ENCODE results near the gene RAB43. TPM values are rescaled to one million over a fixed set of nuclear protein-coding genes. Genes with fewer than 3 reads are reported as not detected.

Gene RAB43
- polyA plus RNA-seq, 3 donors = 6.0 to 11.8 (median 7.2) TPM

GRCh38 chr3:129050556-129051295 is 70.9 kb downstream of the RAB43 start:
- WGBS, 3 donors = 91 to 93% (median 92%) methylated on average over 12 of the region's 12 CpGs
- no peak overlapping the region for H3K27ac ChIP-seq (ENCODE audit: low read depth, low read length)

- WGBS, 3 donors = 94 to 95% (median 95%) methylated on average over 6 of the region's 6 CpGs
- H3K27ac ChIP-seq (ENCODE audit: low read depth, low read length) = no peak overlapping the region
These were observed 74.1 kb downstream of the RAB43 start for GRCh38 chr3:129047553-129047839.

GRCh38 chr3:129046732-129047552 is 74.7 kb downstream of the RAB43 start:
- 88 to 91% (median 89%) methylated on average over 37 to 46 of the region's 46 CpGs for whole genome bisulfite sequencing, 3 donors
- no peak overlapping the region for H3K27ac ChIP-seq (ENCODE audit: low read depth, low read length)

GRCh38 chr3:129046037-129046731 is 75.4 kb downstream of the RAB43 start:
- H3K27ac ChIP-seq (ENCODE audit: low read depth, low read length) = no peak overlapping the region
- 31 to 40% (median 32%) methylated on average over 59 to 67 of the region's 67 CpGs for WGBS, 3 donors

- no peak overlapping the region for H3K27ac ChIP-seq (ENCODE audit: low read depth, low read length)
- WGBS, 3 donors = 4 to 9% (median 4%) methylated on average over 39 to 43 of the region's 43 CpGs
These were observed 75.9 kb downstream of the RAB43 start for GRCh38 chr3:129045675-129046036.

GRCh38 chr3:129040579-129041300 is 80.9 kb downstream of the RAB43 start:
- 88 to 94% (median 92%) methylated on average over 15 of the region's 15 CpGs for WGBS, 3 donors
- no peak overlapping the region for H3K27ac ChIP-seq (ENCODE audit: low read depth, low read length)

GRCh38 chr3:129040039-129040336 is 81.6 kb downstream of the RAB43 start:
- 67 to 80% (median 75%) methylated on average over 3 of the region's 3 CpGs for WGBS, 3 donors
- H3K27ac ChIP-seq (ENCODE audit: low read depth, low read length) = no peak overlapping the region

- 60 to 70% (median 61%) methylated on average over 14 of the region's 14 CpGs for WGBS, 3 donors
These were observed 82.1 kb downstream of the RAB43 start for GRCh38 chr3:129039271-129040038.

GRCh38 chr3:129038121-129038855 is 83.3 kb downstream of the RAB43 start:
- WGBS, 3 donors = 86 to 87% (median 86%) methylated on average over 10 of the region's 10 CpGs
- no peak overlapping the region for H3K27ac ChIP-seq (ENCODE audit: low read depth, low read length)

More at GRCh38 chr3:129039271-129040038, 82.1 kb downstream of the RAB43 start:
- H3K27ac ChIP-seq (ENCODE audit: low read depth, low read length) = no peak overlapping the region

Other genes starting within 250 kb of the RAB43 start
- gene ACAD9, start 242.2 kb downstream of the RAB43 start, polyA plus RNA-seq = 10 to 100 TPM; 13.5 to 28.3 (median 23.5) TPM
- gene CFAP92, start 127.7 kb downstream of the RAB43 start, polyA plus RNA-seq = 1 to 10 TPM in 1 of 3 donors, under 1 TPM in 2; 0.16 to 1.9 (median 0.21) TPM
- 1 to 10 TPM in 2 of 3 donors, under 1 TPM in 1; 0.92 to 4.5 (median 1.3) TPM for gene EFCC1, start 120.5 kb downstream of the RAB43 start, polyA plus RNA-seq
- gene GP9, start 61.0 kb downstream of the RAB43 start, polyA plus RNA-seq = under 1 TPM in 1 of 3 donors, not detected in 2; 0.13 TPM
- 10 to 100 TPM; 14.7 to 30.9 (median 23.5) TPM for gene ISY1, start 39.3 kb upstream of the RAB43 start, polyA plus RNA-seq
- gene CNBP, start 62.1 kb upstream of the RAB43 start, polyA plus RNA-seq = 100 to 1,000 TPM; 280 to 403 (median 372) TPM
- gene COPG1, start 127.8 kb upstream of the RAB43 start, polyA plus RNA-seq = 10 to 100 TPM; 76.5 to 89.2 (median 82.1) TPM
- 10 to 100 TPM; 10.4 to 41.6 (median 28.6) TPM for gene HMCES, start 157.1 kb upstream of the RAB43 start, polyA plus RNA-seq